H1 (cell line): ENCODE results near the gene PLCB1. TPM values are rescaled to one million over a fixed set of nuclear protein-coding genes. Genes with fewer than 3 reads are reported as not detected.

Experiments used
- CTCF ChIA-PET: fragments of 300-600 bp; sonication (Branson Sonifier 250); formaldehyde crosslinking; loops from one replicate; lab custom pipeline; 2021; ENCODE audit not compliant: partially characterized antibody; lab: Charles Lee
- POLR2A ChIA-PET: fragments of 300-600 bp; sonication (Branson Sonifier 250); formaldehyde crosslinking; loops from one replicate; lab custom pipeline; 2021; ENCODE audit warnings: inconsistent platforms; ENCODE audit not compliant: partially characterized antibody; lab: Charles Lee
- DNase-seq, 2 experiments: peaks; one replicate each; pipeline versions ENCODE4 v3.0.0 to v3.0.0-alpha.2; 2010 to 2022; ENCODE audit warnings: low spot score in 2 of 2, low read depth in 1 of 2, mixed read lengths in 1 of 2
- FAIRE-seq: peaks from 2 replicates; lab custom pipeline; 2011; peaks lifted over from hg19 to GRCh38; lab: Jason Lieb, UNC
- H2AFZ ChIP-seq: 2 replicates; pipeline ENCODE4 v1.8.1; 2012; ENCODE audit warnings: low read length, inconsistent platforms
- H2AK5ac ChIP-seq: 2 replicates; pipeline ENCODE4 v1.6.1; 2013; ENCODE audit warnings: low read depth, low read length
- H2BK120ac ChIP-seq: replicated peaks from 2 replicates; pipeline ENCODE3; 2013; ENCODE audit warnings: low read depth, low read length, inconsistent platforms
- H2BK12ac ChIP-seq: 2 replicates; pipeline ENCODE4 v1.6.1; 2013; ENCODE audit warnings: low read depth, low read length
- H2BK15ac ChIP-seq: 2 replicates; pipeline ENCODE4 v1.6.1; 2013; ENCODE audit warnings: low read length
- H2BK20ac ChIP-seq: 2 replicates; pipeline ENCODE4 v1.6.1; 2013; ENCODE audit warnings: low read length
- H2BK5ac ChIP-seq: 2 replicates; pipeline ENCODE4 v1.6.1; 2013; ENCODE audit warnings: low read depth, low read length
- H3K14ac ChIP-seq: 2 replicates; pipeline ENCODE4 v1.6.1; 2013; ENCODE audit warnings: inconsistent platforms; ENCODE audit not compliant: insufficient read length
- H3K18ac ChIP-seq: 2 replicates; pipeline ENCODE4 v1.6.1; 2013; ENCODE audit warnings: low read length; ENCODE audit errors: extremely low read depth
- H3K23ac ChIP-seq: 2 replicates; pipeline ENCODE4 v1.6.1; 2013; ENCODE audit warnings: inconsistent platforms; ENCODE audit not compliant: insufficient read length
- H3K23me2 ChIP-seq: 2 replicates; pipeline ENCODE4 v1.6.1; 2013; ENCODE audit warnings: low read depth, low read length
- H3K27ac ChIP-seq: 2 replicates; pipeline ENCODE4 v1.6.1; 2011; ENCODE audit warnings: low read depth, low read length, inconsistent platforms
- H3K27me3 ChIP-seq, 4 experiments: replicated peaks in 1 of 4; 1 replicate in 1 of 4; 2 replicates in 3 of 4; pipeline versions ENCODE4 v1.6.1 to v1.8.1; 2011 to 2013; ENCODE audit warnings: low read length in 3 of 4, mild to moderate bottlenecking in 3 of 4, inconsistent platforms in 2 of 4, mixed read lengths in 2 of 4, moderate library complexity in 1 of 4; ENCODE audit not compliant: control insufficient read depth in 3 of 4, insufficient read depth in 3 of 4; ENCODE audit errors: extremely low read depth in 1 of 4
- H3K36me3 ChIP-seq, 4 experiments: 2 replicates each; pipeline versions ENCODE4 v1.6.1 to v1.8.1; 2011 to 2013; ENCODE audit warnings: mild to moderate bottlenecking in 4 of 4, low read length in 3 of 4, moderate library complexity in 2 of 4, control low read depth in 1 of 4, inconsistent platforms in 1 of 4; ENCODE audit not compliant: insufficient read depth in 4 of 4, control insufficient read depth in 2 of 4
- H3K4ac ChIP-seq: replicated peaks from 2 replicates; pipeline ENCODE3; 2013; ENCODE audit warnings: low read length, low read depth, mixed read lengths, inconsistent platforms; ENCODE audit not compliant: insufficient read length
- H3K4me1 ChIP-seq, 4 experiments: replicated peaks in 1 of 4; 1 replicate in 1 of 4; 2 replicates in 3 of 4; pipeline versions ENCODE4 v1.6.1 to v1.8.1; 2011 to 2013; ENCODE audit warnings: low read length in 3 of 4, inconsistent platforms in 2 of 4, mixed read lengths in 1 of 4; ENCODE audit not compliant: insufficient read depth in 4 of 4, control insufficient read depth in 3 of 4
- H3K4me2 ChIP-seq, 2 experiments: 2 replicates each; pipeline versions ENCODE4 v1.6.1 to v1.8.1; 2011 to 2013; ENCODE audit warnings: low read depth in 2 of 2, low read length in 2 of 2, control low read depth in 1 of 2, inconsistent platforms in 1 of 2, mild to moderate bottlenecking in 1 of 2; ENCODE audit not compliant: insufficient read depth in 1 of 2
- H3K4me3 ChIP-seq, 4 experiments: fragments of 200-600, 300-600 bp in 1 of 4; sonication (generic), shearing (Covaris generic), sonication (Bioruptor Twin) in 1 of 4; 2 replicates each; pipeline versions ENCODE4 v1.5.1 to v1.8.1; 2011 to 2016; ENCODE audit warnings: low read length in 4 of 4, low read depth in 3 of 4, control low read depth in 2 of 4, inconsistent platforms in 2 of 4, mild to moderate bottlenecking in 2 of 4, mixed read lengths in 1 of 4, moderate library complexity in 1 of 4; ENCODE audit not compliant: insufficient read depth in 2 of 4; ENCODE audit errors: extremely low read depth in 1 of 4
- H3K56ac ChIP-seq: replicated peaks from 2 replicates; pipeline ENCODE3; 2013; ENCODE audit warnings: low read depth, mild to moderate bottlenecking, mixed read lengths, low read length, inconsistent platforms; ENCODE audit not compliant: insufficient read length
- H3K79me1 ChIP-seq: 2 replicates; pipeline ENCODE4 v1.6.1; 2013; ENCODE audit warnings: low read depth, low read length, control low read depth
- H3K79me2 ChIP-seq, 2 experiments: 2 replicates each; pipeline versions ENCODE4 v1.6.1 to v1.8.1; 2012 to 2013; ENCODE audit warnings: low read length in 2 of 2, mild to moderate bottlenecking in 2 of 2, inconsistent platforms in 1 of 2; ENCODE audit not compliant: insufficient read depth in 2 of 2, control insufficient read depth in 1 of 2
- H3K9ac ChIP-seq, 4 experiments: replicated peaks in 1 of 4; 1 replicate in 1 of 4; 2 replicates in 3 of 4; pipeline versions ENCODE4 v1.6.1 to v1.8.1; 2011 to 2013; ENCODE audit warnings: low read depth in 3 of 4, low read length in 3 of 4, control low read depth in 2 of 4, mild to moderate bottlenecking in 2 of 4, moderate library complexity in 2 of 4, inconsistent platforms in 1 of 4; ENCODE audit errors: extremely low read depth in 1 of 4
- H3K9me3 ChIP-seq, 2 experiments: 2 replicates each; pipeline versions ENCODE4 v1.6.1 to v1.8.1; 2012 to 2013; ENCODE audit warnings: mild to moderate bottlenecking in 2 of 2, moderate library complexity in 2 of 2, control low read depth in 1 of 2, inconsistent platforms in 1 of 2, low read depth in 1 of 2, low read length in 1 of 2, mixed read lengths in 1 of 2; ENCODE audit not compliant: insufficient read depth in 2 of 2
- H4K20me1 ChIP-seq, 2 experiments: replicated peaks in 1 of 2; 2 replicates each; pipeline versions ENCODE3 to v1.8.1; 2011 to 2013; ENCODE audit warnings: inconsistent platforms in 2 of 2, low read length in 2 of 2, mild to moderate bottlenecking in 1 of 2; ENCODE audit not compliant: insufficient read depth in 2 of 2, control insufficient read depth in 1 of 2
- H4K5ac ChIP-seq: 2 replicates; pipeline ENCODE4 v1.6.1; 2013; ENCODE audit warnings: low read length, low read depth, mixed read lengths, inconsistent platforms; ENCODE audit not compliant: insufficient read length
- H4K8ac ChIP-seq: 2 replicates; pipeline ENCODE4 v1.8.0; 2013; ENCODE audit warnings: mild to moderate bottlenecking, moderate library complexity, low read length, inconsistent platforms; ENCODE audit not compliant: insufficient read depth; ENCODE audit errors: extremely low read depth
- H4K91ac ChIP-seq: replicated peaks from 2 replicates; pipeline ENCODE3; 2013; ENCODE audit warnings: low read length, mixed read lengths, inconsistent platforms; ENCODE audit not compliant: insufficient read length
- CBX8 ChIP-seq: fragments of 300-800, 300-1000 bp; sonication (generic); IDR thresholded peaks from 2 replicates; pipeline ENCODE4 v1.7.1; 2016; ENCODE audit warnings: low read depth, low read length, borderline replicate concordance
- CREB1 ChIP-seq: IDR thresholded peaks from 2 replicates; pipeline ENCODE4 v1.6.1; 2012; ENCODE audit warnings: inconsistent platforms
- CTBP2 ChIP-seq: IDR thresholded peaks from 2 replicates; pipeline ENCODE4 v1.7.0; 2011; ENCODE audit warnings: borderline replicate concordance, mild to moderate bottlenecking, moderate library complexity, mixed read lengths, low read length; ENCODE audit not compliant: insufficient read depth, insufficient read length
- JUND ChIP-seq: IDR thresholded peaks from 2 replicates; pipeline ENCODE4 v1.6.1; 2011; ENCODE audit warnings: mild to moderate bottlenecking, improper control_type of control experiment, low read length
- RNF2 ChIP-seq: fragments of 200-900, 300-1000 bp; sonication (generic); IDR thresholded peaks from 2 replicates; pipeline ENCODE4 v1.7.1; 2016; ENCODE audit warnings: borderline replicate concordance, low read depth, mild to moderate bottlenecking, antibody characterized with exemption, low read length; ENCODE audit not compliant: poor library complexity, severe bottlenecking; ENCODE audit errors: missing control alignments
- SIN3A ChIP-seq, 2 experiments: IDR thresholded peaks in 1 of 2; conservative IDR thresholded peaks in 1 of 2; 2 replicates each; pipeline ENCODE4 v1.6.1; 2011 to 2012; ENCODE audit warnings: low read length in 2 of 2, improper control_type of control experiment in 1 of 2, low read depth in 1 of 2, mild to moderate bottlenecking in 1 of 2
- SRF ChIP-seq: IDR thresholded peaks from 2 replicates; pipeline ENCODE4 v1.6.1; 2011; ENCODE audit warnings: mild to moderate bottlenecking, low read depth, low read length, moderate library complexity
- SUZ12 ChIP-seq: fragments of 200-600 bp; sonication (generic); IDR thresholded peaks from 2 replicates; pipeline ENCODE4 v1.6.1; 2012; ENCODE audit warnings: mild to moderate bottlenecking, inconsistent platforms, low read length, moderate library complexity, mixed read lengths
- TEAD4 ChIP-seq: IDR thresholded peaks from 2 replicates; pipeline ENCODE4 v1.6.1; 2012; ENCODE audit warnings: low read depth, low read length, inconsistent platforms, mixed read lengths
- WGBS, 2 experiments: shearing (Covaris generic) in 1 of 2; methylation state at CpG; one replicate each; pipeline versions ENCODE4 v1.1.6 to v1.1.7; 2013 to 2015; ENCODE audit warnings: low lambda C conversion rate in 2 of 2, mixed read lengths in 2 of 2, inconsistent platforms in 1 of 2, low coverage in 1 of 2, missing lambda C conversion rate in 1 of 2; ENCODE audit not compliant: insufficient replicate concordance in 2 of 2, insufficient coverage in 1 of 2, insufficient read length in 1 of 2; ENCODE audit errors: extremely low coverage in 1 of 2, missing lambda C conversion rate in 1 of 2; 5-methylcytosine and 5-hydroxymethylcytosine counted together
- polyA plus RNA-seq, 7 experiments: library from polyadenylated mRNA; depleted of rRNA in 3 of 7; stranded (reverse) in 5 of 7; unstranded in 2 of 7; fragments of >200 nt in 5 of 7; fragments of 200-250 nt in 2 of 7; gene quantifications; 1 replicate in 5 of 7; 2 replicates in 1 of 7; 4 replicates in 1 of 7; pipeline versions ENCODE4 v1.2.1 to v1.2.3, GENCODE V29; 2011 to 2013; ENCODE audit warnings: missing spikeins in 2 of 7, mixed read lengths in 2 of 7
- total RNA-seq: library from RNA; stranded (reverse); fragmentation: NEBNext Ultra II Directional; extraction: Animal tissue kit (Norgen Biotek cat#: 25700); gene quantifications from 2 replicates; pipeline ENCODE4 v1.2.1, GENCODE V29; 2021
- TF ChIP-seq, protein P1 (sequence below): IDR thresholded peaks from 2 replicates; pipeline ENCODE4 v1.6.1; 2012; ENCODE audit warnings: inconsistent platforms

PLCB1 gene
- total and polyA plus RNA-seq, 2 of the 8 experiments (the other 6 are each of a cell fraction or from before 2014, with no cell fraction given): 2.6 to 9.1 TPM

DNA sequence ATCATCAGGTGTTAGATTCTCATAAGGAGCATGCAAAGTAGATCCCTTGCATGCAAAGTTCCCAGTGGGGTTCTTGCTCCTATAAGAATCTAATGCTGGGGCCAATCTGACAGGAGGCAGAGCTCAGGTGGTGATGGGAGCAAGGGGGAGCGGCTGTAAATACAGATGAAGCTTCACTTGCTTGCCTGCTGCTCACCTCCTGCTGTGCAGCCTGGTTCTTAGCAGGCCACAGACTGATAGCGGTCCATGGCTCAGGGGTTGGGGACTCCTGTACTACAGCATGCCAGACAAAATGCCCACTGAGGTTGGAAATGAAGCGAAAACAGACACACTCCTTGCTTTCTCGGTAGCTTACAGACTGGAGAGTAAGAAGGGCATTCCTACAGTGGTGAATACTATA is 386.8 kb downstream of the PLCB1 start:
- Histone ChIP-seq H3K4ac (no peak overlapping the region), H2AFZ (no peak overlapping the region), H2BK20ac (no peak overlapping the region), H3K27me3 (no peaks in the 10 kb centered on the region), H3K4me2 (no peak overlapping the region), H3K9me3 (0 out of 4 replicates have a peak, but pooled peaks cover 0 to 2% of the 10 kb centered on the region in 2 experiments), H3K79me1 (no peaks in the 10 kb centered on the region), H2BK12ac (no peak overlapping the region), H2BK120ac (no peak overlapping the region), H3K56ac (no peak overlapping the region), H4K8ac (no peak overlapping the region), H3K18ac (no peak overlapping the region), H3K14ac (no peak overlapping the region), H3K4me1 (peaks cover 0 to 6% (median 2%) of the 10 kb centered on the region in 4 experiments; a peak in 2 of 7 replicates), H3K79me2 (no peaks in the 10 kb centered on the region), H4K20me1 (no peaks in the 10 kb centered on the region), H3K9ac (no peak overlapping the region), H2BK15ac (no peak overlapping the region), H2AK5ac (no peak overlapping the region), H3K23ac (no peak overlapping the region), H4K5ac (no peak overlapping the region), H3K4me3 (no peak overlapping the region), H4K91ac (no peak overlapping the region), H3K27ac (no peak overlapping the region), H2BK5ac (no peak overlapping the region), H3K36me3 (no peaks in the 10 kb centered on the region), H3K23me2 (no peaks in the 10 kb centered on the region)
- no peak for DNase-seq
- no peak for FAIRE-seq
- ChIA-PET CTCF (interaction anchor here (1.0 to 1.2 kb wide), 2 partner anchors 17 to 202 kb away, joined by 3 to 7 read pairs; no protein-coding TSS in a partner anchor), POLR2A (no interaction called here)
- 74% methylated on average over 4 of the region's 4 CpGs; no CpG with 5 or more reads in 1 of the 2 experiments for WGBS, 2 experiments
- TF ChIP-seq JUND: no peak
- TF ChIP-seq SUZ12: no peak
- no peak for TF ChIP-seq CBX8
- TF ChIP-seq TEAD4: no peak
- TF ChIP-seq, protein P1, sequence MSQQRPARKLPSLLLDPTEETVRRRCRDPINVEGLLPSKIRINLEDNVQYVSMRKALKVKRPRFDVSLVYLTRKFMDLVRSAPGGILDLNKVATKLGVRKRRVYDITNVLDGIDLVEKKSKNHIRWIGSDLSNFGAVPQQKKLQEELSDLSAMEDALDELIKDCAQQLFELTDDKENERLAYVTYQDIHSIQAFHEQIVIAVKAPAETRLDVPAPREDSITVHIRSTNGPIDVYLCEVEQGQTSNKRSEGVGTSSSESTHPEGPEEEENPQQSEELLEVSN: no peak
- no peak for TF ChIP-seq CREB1
- TF ChIP-seq SIN3A (conservative IDR thresholded peaks at IDR 0.05 in 1 of 2, IDR thresholded peaks at IDR 0.05 in 1 of 2; ENCODE audit: low read depth in 1 of 2, low read length in 2 of 2): no peak
- no peak for TF ChIP-seq CTBP2
- no peak for TF ChIP-seq SRF
- no peak for TF ChIP-seq RNF2
